SJSA1 (cell line): ENCODE measurements around the gene C1orf21. TPM values are rescaled to one million over a fixed set of nuclear protein-coding genes. Genes with fewer than 3 reads are reported as not detected.
A peak's percentile ranks its signal among the peaks of the same experiment; 100 is the strongest.
"Not testable (repeated sequence)": the region's sequence is repeated elsewhere in the genome, so short reads cannot be mapped to it uniquely, and the experiment has no call there.

Experiments
- DNase-seq, 2 experiments: peaks; one replicate each; pipeline ENCODE4 v3.0.0-alpha.2; 2015 to 2020; ENCODE audit warnings: low spot score in 2 of 2, low read depth in 1 of 2
- H3K27ac ChIP-seq: fragments of 250-450 bp; sonication (Bioruptor Pico); 2 replicates; pipeline ENCODE4 v1.5.1; 2020; ENCODE audit warnings: mild to moderate bottlenecking, moderate library complexity
- H3K27me3 ChIP-seq: fragments of 250-450 bp; sonication (Bioruptor Pico); replicated peaks from 2 replicates; pipeline ENCODE4 v1.5.1; 2020; ENCODE audit warnings: mild to moderate bottlenecking, moderate library complexity
- H3K36me3 ChIP-seq: fragments of 250-450 bp; sonication (Bioruptor Pico); 2 replicates; pipeline ENCODE4 v1.5.1; 2020; ENCODE audit warnings: mild to moderate bottlenecking
- H3K4me1 ChIP-seq: fragments of 250-450 bp; sonication (Bioruptor Pico); replicated peaks from 2 replicates; pipeline ENCODE4 v1.6.1; 2021; ENCODE audit warnings: mild to moderate bottlenecking
- H3K4me3 ChIP-seq: fragments of 250-450 bp; sonication (Bioruptor Pico); 2 replicates; pipeline ENCODE4 v1.5.1; 2020; ENCODE audit warnings: mild to moderate bottlenecking
- H3K9me3 ChIP-seq: fragments of 250-450 bp; sonication (Bioruptor Pico); replicated peaks from 2 replicates; pipeline ENCODE4 v1.5.1; 2020; ENCODE audit warnings: mild to moderate bottlenecking
- total RNA-seq: library from RNA; depleted of rRNA; stranded (reverse); fragments of >200 nt; shearing (Covaris generic); gene quantifications from 2 replicates; pipeline ENCODE4 v1.2.3, GENCODE V29; 2014; rRNA removed

Gene C1orf21, protein sequence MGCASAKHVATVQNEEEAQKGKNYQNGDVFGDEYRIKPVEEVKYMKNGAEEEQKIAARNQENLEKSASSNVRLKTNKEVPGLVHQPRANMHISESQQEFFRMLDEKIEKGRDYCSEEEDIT
- 5.9 and 13.3 TPM in 2 replicates for total RNA-seq

DNA sequence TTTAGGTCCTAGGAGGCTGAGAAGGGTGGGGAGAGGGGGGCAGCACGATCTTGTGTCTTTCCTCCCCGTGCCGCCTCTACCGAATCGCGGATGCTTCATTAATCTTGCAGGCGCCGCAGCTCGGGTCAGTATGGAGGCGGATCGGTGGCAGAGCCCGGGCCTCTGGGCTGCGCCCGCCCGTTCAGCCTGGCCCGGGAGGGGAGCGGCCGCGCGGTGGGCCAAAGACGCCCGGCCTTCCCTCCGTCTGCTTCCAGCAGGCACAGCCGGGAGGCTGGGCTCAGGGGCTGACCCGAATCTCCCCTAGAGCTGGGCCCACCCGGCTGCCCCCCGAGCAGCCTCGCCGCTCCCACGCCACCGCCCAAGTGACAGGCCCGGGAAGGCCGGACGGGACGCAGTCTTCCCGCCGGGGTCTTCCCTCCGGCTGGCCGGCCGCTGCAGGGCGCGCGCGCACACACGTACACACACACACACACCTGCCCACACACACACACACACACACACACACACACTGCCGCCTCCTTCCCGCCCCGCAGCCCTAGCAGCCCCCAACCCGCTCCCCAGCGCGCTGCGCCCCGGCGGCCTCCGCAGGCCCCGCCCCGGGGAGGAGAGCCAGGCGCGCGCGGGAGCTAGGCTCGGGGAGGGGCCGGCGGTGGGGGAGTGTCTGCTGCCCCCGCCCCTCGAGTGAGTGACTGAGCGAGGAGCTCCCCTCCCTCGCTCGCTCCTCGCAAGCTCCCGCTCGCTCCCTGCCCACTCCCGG lies at the start of gene C1orf21:
C1orf21 (plus strand) TSS at position 718 of the 757 bp plus-strand sequence. CDS start 90,481 bp downstream, outside the sequence.
- Histone ChIP-seq H3K4me3 (peak within 1 kb of the TSS; percentile 75), H3K9me3 (0 out of 2 replicates have a peak, but pooled peaks cover 4% of the 10 kb centered on the region), H3K27me3 (no peaks in the 10 kb centered on the region), H3K27ac (peak within 1 kb of the TSS; percentile 31), H3K4me1 (peaks cover 19% of the 10 kb centered on the region), H3K36me3 (no peaks in the 10 kb centered on the region)
- peak; percentile 84 to 85 for DNase-seq

DNA sequence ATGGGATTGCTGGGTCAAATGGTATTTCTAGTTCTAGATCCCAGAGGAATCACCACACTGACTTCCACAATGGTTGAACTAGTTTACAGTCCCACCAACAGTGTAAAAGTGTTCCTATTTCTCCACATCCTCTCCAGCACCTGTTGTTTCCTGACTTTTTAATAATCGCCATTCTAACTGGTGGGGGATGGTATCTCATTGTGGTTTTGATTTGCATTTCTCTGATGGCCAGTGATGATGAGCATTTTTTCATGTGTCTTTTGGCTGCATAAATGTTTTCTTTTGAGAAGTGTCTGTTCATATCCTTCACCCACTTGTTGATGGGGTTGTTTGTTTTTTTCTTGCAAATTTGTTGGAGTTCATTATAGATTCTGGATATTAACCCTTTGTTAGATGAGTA lies 49.0 kb upstream of the C1orf21 start:
- H3K27ac ChIP-seq, H3K27me3 ChIP-seq, H3K9me3 ChIP-seq, DNase-seq, H3K4me3 ChIP-seq, H3K4me1 ChIP-seq, H3K36me3 ChIP-seq: not testable (repeated sequence)

DNA sequence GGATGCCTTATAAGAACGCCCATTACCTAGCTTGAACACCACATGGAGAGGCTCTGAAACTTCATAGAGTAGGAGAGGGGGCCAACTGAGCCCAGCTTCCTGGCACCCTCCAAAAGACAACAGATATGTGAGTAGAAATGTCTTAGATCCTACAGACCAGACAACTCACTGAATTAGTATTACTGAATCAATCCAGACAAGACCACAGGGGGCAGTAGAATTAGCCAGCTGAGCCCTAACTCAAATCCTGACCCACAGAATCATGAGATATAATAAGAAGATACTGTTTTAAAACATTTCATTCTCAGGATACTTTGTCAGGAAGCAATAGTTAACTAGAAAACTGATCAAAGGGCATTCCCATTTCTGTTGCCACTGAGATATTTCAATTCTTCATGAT lies 45.8 kb upstream of the C1orf21 start:
- Histone ChIP-seq H3K27ac (no peak overlapping the region), H3K4me1 (no peaks in the 10 kb centered on the region), H3K9me3 (no peaks in the 10 kb centered on the region), H3K36me3 (no peaks in the 10 kb centered on the region), H3K27me3 (no peaks in the 10 kb centered on the region), H3K4me3 (no peak overlapping the region)
- DNase-seq = no peak

DNA sequence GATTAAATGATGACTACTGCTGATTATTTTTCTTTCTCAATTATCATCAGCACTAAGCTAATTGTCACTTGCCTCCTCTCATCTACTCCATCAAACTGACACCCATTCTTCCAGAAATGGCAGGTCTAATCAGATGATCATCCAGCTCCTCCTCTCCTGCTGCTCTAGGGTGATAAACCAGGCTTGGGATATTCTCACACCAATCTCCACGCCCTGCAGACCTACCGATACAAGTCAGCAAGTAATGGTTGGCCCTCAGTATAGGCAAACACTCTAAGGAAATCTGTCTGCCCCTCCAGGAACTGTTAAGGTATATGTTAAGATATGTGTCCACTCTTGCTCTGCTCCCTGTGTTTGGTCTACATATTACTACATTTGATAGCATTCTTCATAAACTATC lies 36.3 kb upstream of the C1orf21 start:
- Histone ChIP-seq H3K36me3 (no peaks in the 10 kb centered on the region), H3K27ac (no peak overlapping the region), H3K4me1 (no peaks in the 10 kb centered on the region), H3K9me3 (no peaks in the 10 kb centered on the region), H3K27me3 (peaks cover 5% of the 10 kb centered on the region; the same call in 1 of the 2 replicates), H3K4me3 (no peak overlapping the region)
- DNase-seq = no peak

DNA sequence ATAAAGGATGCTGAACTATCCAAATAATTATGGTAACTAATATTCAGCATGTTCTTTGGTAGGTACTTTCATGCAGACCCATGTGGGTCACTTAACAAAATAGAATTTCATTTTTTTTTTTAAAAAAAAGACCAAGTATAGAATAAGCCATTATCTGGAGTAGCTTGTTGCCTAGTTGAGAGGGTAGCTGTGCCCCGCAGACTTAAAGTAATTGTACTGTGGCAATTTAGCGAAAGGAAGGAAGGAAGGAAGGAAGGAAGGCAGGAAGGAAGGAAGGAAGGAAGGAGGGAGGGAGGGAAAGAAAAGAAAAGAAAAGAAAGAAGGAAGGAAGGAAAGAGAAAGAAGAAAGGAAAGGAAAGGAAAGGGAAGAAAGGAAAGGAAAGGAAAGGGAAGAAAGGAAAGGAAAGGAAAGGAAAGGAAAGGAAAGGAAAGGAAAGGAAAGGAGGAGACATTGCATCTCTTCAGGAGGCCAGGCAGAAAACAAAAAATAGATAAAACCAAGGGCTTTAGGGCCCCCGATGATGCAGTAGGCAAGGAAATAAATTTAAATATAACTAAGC lies 35.3 kb upstream of the C1orf21 start:
- Histone ChIP-seq H3K27me3 (peaks cover 5% of the 10 kb centered on the region; the same call in 1 of the 2 replicates), H3K27ac (no peak overlapping the region), H3K4me1 (no peaks in the 10 kb centered on the region), H3K36me3 (no peaks in the 10 kb centered on the region), H3K4me3 (no peak overlapping the region), H3K9me3 (no peaks in the 10 kb centered on the region)
- no peak for DNase-seq

DNA sequence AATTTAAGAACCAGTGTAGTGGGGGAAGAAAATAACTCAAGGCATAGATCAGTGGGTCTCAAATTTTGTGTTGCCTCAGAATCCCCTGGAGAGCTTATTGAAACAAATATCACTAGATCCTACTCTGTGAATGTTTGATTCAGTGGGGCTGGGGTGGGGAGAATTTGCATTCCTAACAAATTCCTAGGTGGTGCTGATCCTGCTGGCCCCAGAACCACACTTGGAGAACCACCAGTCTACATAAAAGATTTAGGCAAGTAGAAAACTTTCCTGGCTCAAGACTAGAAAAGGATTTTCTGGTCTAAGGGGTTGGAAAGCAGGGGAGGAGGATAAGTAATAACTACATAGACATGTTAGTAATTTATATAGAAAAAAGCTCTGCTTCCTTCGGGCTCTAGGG lies 34.1 kb upstream of the C1orf21 start:
- Histone ChIP-seq H3K27ac (no peak overlapping the region), H3K4me3 (no peak overlapping the region), H3K27me3 (peaks cover 5% of the 10 kb centered on the region; the same call in 1 of the 2 replicates), H3K36me3 (no peaks in the 10 kb centered on the region), H3K4me1 (no peaks in the 10 kb centered on the region), H3K9me3 (no peaks in the 10 kb centered on the region)
- DNase-seq = no peak

DNA sequence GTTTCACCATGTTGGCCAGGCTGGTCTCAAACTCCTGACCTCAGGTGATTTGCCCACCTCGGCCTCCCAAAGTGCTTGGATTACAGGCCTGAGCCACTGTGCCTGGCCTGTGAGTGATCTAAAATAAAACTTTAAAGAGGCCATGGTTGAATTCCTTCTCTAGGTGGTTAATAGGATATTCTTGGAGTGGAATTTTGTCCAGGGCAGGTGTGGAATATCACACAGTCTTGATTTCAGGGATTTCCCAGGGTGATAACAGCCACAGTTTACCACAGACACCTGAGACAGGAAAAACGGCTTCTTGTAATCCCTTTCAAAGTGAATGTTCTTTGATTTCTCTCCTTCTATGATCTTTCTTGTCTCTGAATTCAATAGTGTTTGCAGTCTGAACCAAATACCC lies 32.1 kb upstream of the C1orf21 start:
- Histone ChIP-seq H3K9me3 (no peaks in the 10 kb centered on the region), H3K27me3 (peaks cover 5% of the 10 kb centered on the region; the same call in 1 of the 2 replicates), H3K4me3 (no peak overlapping the region), H3K36me3 (no peaks in the 10 kb centered on the region), H3K27ac (no peak overlapping the region), H3K4me1 (no peaks in the 10 kb centered on the region)
- no peak for DNase-seq

DNA sequence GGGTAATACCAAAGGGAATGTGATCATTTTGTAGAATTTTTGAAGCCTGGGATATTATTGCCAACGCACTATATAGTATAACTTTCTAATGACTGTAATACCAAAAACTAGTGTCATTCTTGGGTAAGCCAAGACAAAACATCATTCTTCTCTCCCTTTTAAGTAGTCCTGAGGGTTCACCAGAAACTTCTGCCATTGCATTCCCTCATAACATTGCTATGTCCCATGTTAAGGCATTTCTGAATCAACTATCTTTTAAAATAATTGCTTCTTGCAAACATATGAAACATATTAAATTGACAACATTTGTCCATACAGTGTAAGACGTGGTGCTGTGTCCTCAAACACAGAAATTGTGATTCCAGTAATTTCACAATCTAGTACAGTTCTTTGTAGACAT lies 29.9 kb upstream of the C1orf21 start:
- no peaks in the 10 kb centered on the region for H3K9me3 ChIP-seq
- no peaks in the 10 kb centered on the region for H3K4me1 ChIP-seq
- no peaks in the 10 kb centered on the region for H3K36me3 ChIP-seq
- H3K27ac ChIP-seq = no peak overlapping the region
- DNase-seq = no peak
- H3K4me3 ChIP-seq = no peak overlapping the region
- 0 out of 2 replicates have a peak, but pooled peaks cover 6% of the 10 kb centered on the region for H3K27me3 ChIP-seq

DNA sequence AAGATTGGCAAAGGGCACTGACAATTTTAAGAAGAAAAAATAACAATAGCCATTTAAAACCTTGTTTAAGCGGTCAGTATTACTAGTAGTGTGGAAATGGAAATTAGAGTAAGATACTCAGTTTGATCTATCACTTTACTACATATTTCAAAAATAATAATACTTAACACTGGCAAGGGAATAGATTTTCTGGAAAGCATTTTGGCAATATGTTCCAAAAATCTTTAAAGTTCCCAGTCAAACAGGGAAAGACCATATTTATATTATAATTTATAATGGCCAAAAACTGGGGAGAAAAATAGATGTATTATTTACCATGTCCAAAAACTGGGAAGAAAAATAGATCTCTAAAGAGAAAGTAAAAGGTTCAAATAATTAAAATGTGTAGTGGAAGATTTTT lies 28.6 kb upstream of the C1orf21 start:
- Histone ChIP-seq H3K9me3 (no peaks in the 10 kb centered on the region), H3K27ac (no peak overlapping the region), H3K27me3 (0 out of 2 replicates have a peak, but pooled peaks cover 9% of the 10 kb centered on the region), H3K4me1 (no peaks in the 10 kb centered on the region), H3K36me3 (no peaks in the 10 kb centered on the region), H3K4me3 (no peak overlapping the region)
- DNase-seq = no peak

DNA sequence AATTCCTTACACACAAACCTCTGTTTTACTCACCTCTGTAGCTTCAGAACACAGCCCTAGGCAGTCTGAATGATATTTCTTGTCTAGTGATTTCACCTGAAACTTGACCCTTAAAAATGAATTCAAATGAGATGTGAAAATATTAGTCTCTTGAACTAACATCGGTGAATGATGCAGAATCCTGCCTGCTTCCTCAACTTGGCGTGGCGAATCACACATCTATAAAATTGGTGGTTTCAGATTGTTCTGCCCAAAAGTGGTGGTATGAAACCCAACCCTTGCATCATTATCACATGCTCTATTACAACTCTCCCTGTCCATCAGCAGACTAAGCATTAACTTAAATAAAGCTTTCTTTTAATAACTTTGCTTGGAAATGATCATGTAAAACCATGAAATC lies 26.9 kb upstream of the C1orf21 start:
- no peaks in the 10 kb centered on the region for H3K36me3 ChIP-seq
- H3K9me3 ChIP-seq = no peaks in the 10 kb centered on the region
- no peak for DNase-seq
- 0 out of 2 replicates have a peak, but pooled peaks cover 9% of the 10 kb centered on the region for H3K27me3 ChIP-seq
- no peaks in the 10 kb centered on the region for H3K4me1 ChIP-seq
- H3K4me3 ChIP-seq = no peak overlapping the region
- no peak overlapping the region for H3K27ac ChIP-seq

DNA sequence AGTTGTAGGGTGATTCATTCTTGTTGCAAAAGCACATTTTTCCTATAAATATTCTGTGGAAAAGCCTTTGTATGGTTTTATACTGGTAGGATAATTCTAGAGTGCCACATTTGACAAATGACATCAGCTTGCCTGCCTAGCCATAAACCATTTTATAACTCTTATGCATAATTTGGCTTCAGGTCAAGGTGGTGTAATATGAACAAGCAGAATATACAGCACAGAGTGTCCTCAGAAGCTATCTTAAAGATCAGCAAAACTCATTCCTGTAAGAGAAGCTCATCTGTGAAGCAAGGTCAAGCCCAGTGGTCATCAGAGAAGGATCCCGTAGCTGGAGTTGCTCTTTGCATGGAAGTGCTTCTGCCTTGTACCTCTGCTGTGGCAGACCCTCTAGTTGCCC lies 24.0 kb upstream of the C1orf21 start:
- no peak overlapping the region for H3K27ac ChIP-seq
- H3K9me3 ChIP-seq = no peaks in the 10 kb centered on the region
- H3K36me3 ChIP-seq = no peaks in the 10 kb centered on the region
- 0 out of 2 replicates have a peak, but pooled peaks cover 9% of the 10 kb centered on the region for H3K27me3 ChIP-seq
- DNase-seq = no peak
- no peak overlapping the region for H3K4me3 ChIP-seq
- H3K4me1 ChIP-seq = no peaks in the 10 kb centered on the region

DNA sequence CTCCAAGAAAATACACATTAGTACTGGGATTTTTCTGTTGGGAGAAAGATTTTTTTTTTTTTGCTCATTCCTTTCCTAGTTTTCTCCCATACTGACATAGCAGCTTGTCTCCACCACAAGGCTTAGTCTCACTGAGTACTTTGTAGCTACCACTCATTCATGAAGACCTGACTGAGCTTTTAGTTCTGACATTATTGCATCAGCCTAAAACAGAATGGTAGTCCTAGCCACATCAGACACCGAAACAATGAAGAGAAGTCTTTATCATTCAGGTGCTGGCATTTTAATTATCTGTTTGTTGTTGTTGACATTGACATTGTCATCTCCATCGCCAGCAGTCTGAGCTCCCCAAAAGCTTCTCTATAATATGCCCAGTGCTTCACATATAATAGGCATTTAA lies 21.1 kb upstream of the C1orf21 start:
- no peaks in the 10 kb centered on the region for H3K4me1 ChIP-seq
- H3K27me3 ChIP-seq = 0 out of 2 replicates have a peak, but pooled peaks cover 9% of the 10 kb centered on the region
- H3K4me3 ChIP-seq = no peak overlapping the region
- no peak for DNase-seq
- no peaks in the 10 kb centered on the region for H3K9me3 ChIP-seq
- no peak overlapping the region for H3K27ac ChIP-seq
- H3K36me3 ChIP-seq = no peaks in the 10 kb centered on the region

DNA sequence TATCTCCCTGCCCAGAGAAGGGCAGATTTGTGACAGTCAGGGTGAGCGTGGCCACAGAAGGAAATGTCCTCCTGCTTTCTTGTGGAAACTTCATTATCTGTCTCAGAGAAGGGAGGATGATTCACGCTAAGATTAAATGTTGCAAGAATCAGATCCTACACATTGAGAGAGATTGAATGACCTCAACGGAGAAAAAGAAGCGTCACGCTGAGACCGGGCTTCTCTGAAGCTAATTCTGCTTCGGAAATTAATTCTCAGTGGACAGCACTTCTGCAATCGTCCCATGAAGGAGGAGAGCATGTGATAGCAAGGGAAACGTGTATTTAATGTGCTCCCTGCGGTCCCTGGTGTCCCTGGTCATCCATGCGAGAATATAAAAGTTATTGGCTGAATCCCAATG lies 19.8 kb upstream of the C1orf21 start:
- DNase-seq = no peak
- Histone ChIP-seq H3K9me3 (no peaks in the 10 kb centered on the region), H3K4me3 (no peak overlapping the region), H3K27ac (no peak overlapping the region), H3K36me3 (no peaks in the 10 kb centered on the region), H3K27me3 (0 out of 2 replicates have a peak, but pooled peaks cover 2% of the 10 kb centered on the region), H3K4me1 (no peaks in the 10 kb centered on the region)

DNA sequence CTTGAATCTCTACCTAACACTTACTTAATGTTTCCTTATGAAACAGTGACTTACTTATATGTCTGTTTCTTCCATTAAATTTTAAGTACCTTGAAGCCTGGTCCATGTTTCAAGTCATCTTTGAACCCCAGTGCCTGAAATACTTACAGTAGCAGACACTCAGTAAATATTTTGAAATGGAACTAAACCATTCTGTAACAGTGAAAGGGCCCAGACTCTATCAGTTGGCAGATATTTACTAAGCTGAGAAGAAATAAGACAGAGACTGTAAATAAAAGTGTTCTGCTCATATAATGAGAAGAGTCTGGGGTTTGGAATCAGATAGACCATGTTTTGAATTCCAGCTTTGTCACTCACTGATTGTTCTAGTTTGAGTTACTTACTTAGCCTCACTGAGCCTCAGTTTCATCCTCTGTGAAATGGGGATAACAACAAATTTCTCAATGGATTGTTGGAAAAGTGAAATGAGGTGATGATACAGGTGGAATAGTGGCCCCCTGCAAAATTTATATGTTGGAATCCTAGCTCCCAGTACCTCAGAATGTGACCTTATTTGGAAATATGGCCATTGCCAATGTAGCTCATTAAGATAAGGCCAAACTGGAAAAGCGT lies 19.3 kb upstream of the C1orf21 start:
- H3K36me3 ChIP-seq = no peaks in the 10 kb centered on the region
- H3K27me3 ChIP-seq = no peaks in the 10 kb centered on the region
- no peak overlapping the region for H3K27ac ChIP-seq
- H3K4me3 ChIP-seq = no peak overlapping the region
- H3K4me1 ChIP-seq = no peaks in the 10 kb centered on the region
- no peak for DNase-seq
- no peaks in the 10 kb centered on the region for H3K9me3 ChIP-seq
